SK-N-SH (cell line): ENCODE data around the gene SMIM32. TPM values are rescaled to one million over a fixed set of nuclear protein-coding genes. Genes with fewer than 3 reads are reported as not detected.

Source experiments
- CTCF ChIA-PET: fragments of 300-600, 350-600 bp; formaldehyde crosslinking; extraction: SDS; loops from one replicate; lab custom pipeline; 2021; lab: Yijun Ruan, JAX
- POLR2A ChIA-PET: fragments of 350-600 bp; sonication (Branson Sonifier 250); formaldehyde crosslinking; extraction: SDS; loops from one replicate; lab custom pipeline; 2020; ENCODE audit warnings: antibody characterized with exemption, inconsistent platforms; lab: Yijun Ruan, JAX
- DNase-seq: peaks from one replicate; pipeline ENCODE4 v3.0.0; 2012
- H2AFZ ChIP-seq: fragments of 200-600 bp; sonication (generic); 2 replicates; pipeline ENCODE4 v1.8.1; 2016; ENCODE audit warnings: antibody characterized with exemption, mild to moderate bottlenecking, low read depth
- H3F3A ChIP-seq: fragments of 200-600 bp; sonication (generic); replicated peaks from 2 replicates; pipeline ENCODE3; 2016; ENCODE audit warnings: antibody characterized with exemption, mild to moderate bottlenecking; ENCODE audit not compliant: insufficient read depth
- H3K27ac ChIP-seq, 2 experiments: fragments of 200-500 bp in 1 of 2; fragments of 200-600 bp in 1 of 2; sonication (Bioruptor generic) in 1 of 2; sonication (generic), shearing (Covaris generic) in 1 of 2; 2 replicates each; pipeline versions ENCODE4 v1.5.1 to v1.6.1; 2014 to 2016; ENCODE audit warnings: low read depth in 2 of 2, inconsistent platforms in 1 of 2, low read length in 1 of 2, mild to moderate bottlenecking in 1 of 2, mixed read lengths in 1 of 2
- H3K27me3 ChIP-seq: fragments of 200-600 bp; sonication (generic), shearing (Covaris generic); 2 replicates; pipeline ENCODE4 v1.6.1; 2016; ENCODE audit warnings: mixed run types; ENCODE audit not compliant: insufficient read depth
- H3K36me3 ChIP-seq, 2 experiments: fragments of 200-500 bp in 1 of 2; fragments of 200-600 bp in 1 of 2; sonication (Bioruptor generic) in 1 of 2; sonication (generic) in 1 of 2; replicated peaks in 1 of 2; 2 replicates each; pipeline versions ENCODE3 to v1.5.1; 2014 to 2016; ENCODE audit warnings: low read length in 1 of 2, mild to moderate bottlenecking in 1 of 2; ENCODE audit not compliant: insufficient read depth in 2 of 2, control insufficient read depth in 1 of 2
- H3K4me1 ChIP-seq, 2 experiments: fragments of 200-500 bp in 1 of 2; fragments of 200-600 bp in 1 of 2; sonication (Bioruptor generic) in 1 of 2; sonication (generic), shearing (Covaris generic) in 1 of 2; 2 replicates each; pipeline versions ENCODE4 v1.5.1 to v1.6.1; 2014 to 2016; ENCODE audit warnings: low read depth in 1 of 2, low read length in 1 of 2, mixed run types in 1 of 2; ENCODE audit not compliant: insufficient read depth in 2 of 2, control insufficient read depth in 1 of 2
- H3K4me2 ChIP-seq: fragments of 200-600 bp; sonication (generic), shearing (Covaris generic); 2 replicates; pipeline ENCODE4 v1.6.1; 2017; ENCODE audit warnings: mixed run types
- H3K4me3 ChIP-seq, 2 experiments: fragments of 200-500 bp in 1 of 2; fragments of 200-600 bp in 1 of 2; sonication (Bioruptor generic) in 1 of 2; sonication (generic), shearing (Covaris generic) in 1 of 2; 2 replicates each; pipeline versions ENCODE4 v1.5.1 to v1.8.1; 2014 to 2016; ENCODE audit warnings: low read depth in 2 of 2, inconsistent platforms in 1 of 2, low read length in 1 of 2, mild to moderate bottlenecking in 1 of 2, mixed read lengths in 1 of 2, moderate library complexity in 1 of 2
- H3K79me2 ChIP-seq: fragments of 200-600 bp; sonication (generic); 2 replicates; pipeline ENCODE4 v1.8.1; 2017; ENCODE audit warnings: mild to moderate bottlenecking; ENCODE audit not compliant: insufficient read depth
- H3K9ac ChIP-seq: fragments of 200-600 bp; sonication (generic); 2 replicates; pipeline ENCODE4 v1.6.1; 2017; ENCODE audit warnings: mixed run types
- H3K9me2 ChIP-seq: fragments of 200-600 bp; sonication (generic); 2 replicates; pipeline ENCODE4 v1.6.1; 2017; ENCODE audit warnings: mixed run types
- H3K9me3 ChIP-seq: fragments of 200-600 bp; sonication (generic); 2 replicates; pipeline ENCODE4 v1.6.1; 2017; ENCODE audit warnings: mixed run types, mild to moderate bottlenecking, moderate library complexity
- H4K20me1 ChIP-seq: fragments of 200-600 bp; sonication (generic); 2 replicates; pipeline ENCODE4 v1.6.1; 2017; ENCODE audit warnings: mild to moderate bottlenecking, mixed run types; ENCODE audit not compliant: insufficient read depth
- CTCF ChIP-seq: fragments of 200-600 bp; sonication (generic); IDR thresholded peaks from 2 replicates; pipeline ENCODE4 v1.6.1; 2017; ENCODE audit warnings: antibody characterized with exemption, mild to moderate bottlenecking, moderate library complexity
- ELF1 ChIP-seq: IDR thresholded peaks from 2 replicates; pipeline ENCODE4 v1.4.0; 2012
- EP300 ChIP-seq, 2 experiments: IDR thresholded peaks; 2 replicates each; pipeline versions ENCODE4 v1.4.0 to v1.6.1; 2012; ENCODE audit warnings: borderline replicate concordance in 1 of 2, low read depth in 1 of 2, low read length in 1 of 2
- EZH2phosphoT487 ChIP-seq: fragments of 200-600 bp; sonication (generic); IDR thresholded peaks from 2 replicates; pipeline ENCODE4 v1.6.1; 2017; ENCODE audit warnings: low read depth, mixed run types, mild to moderate bottlenecking, antibody characterized with exemption, moderate library complexity, borderline replicate concordance
- GABPA ChIP-seq: IDR thresholded peaks from 2 replicates; pipeline ENCODE4 v1.4.0; 2012; ENCODE audit warnings: low read depth, mild to moderate bottlenecking
- MEF2A ChIP-seq: IDR thresholded peaks from 2 replicates; pipeline ENCODE4 v1.4.0; 2012; ENCODE audit warnings: low read depth, borderline replicate concordance
- MXI1 ChIP-seq: IDR thresholded peaks from 2 replicates; pipeline ENCODE4 v1.6.1; 2012; ENCODE audit warnings: mild to moderate bottlenecking, low read depth, low read length, improper control_type of control experiment
- NFIC ChIP-seq: IDR thresholded peaks from 2 replicates; pipeline ENCODE4 v1.4.0; 2012; ENCODE audit warnings: borderline replicate concordance
- NRF1 ChIP-seq: IDR thresholded peaks from 2 replicates; pipeline ENCODE4 v1.6.1; 2012; ENCODE audit warnings: low read depth, mild to moderate bottlenecking, low read length
- POLR2AphosphoS5 ChIP-seq: IDR thresholded peaks from 2 replicates; pipeline ENCODE4 v1.6.1; 2012; ENCODE audit warnings: low read depth, low read length
- RAD21 ChIP-seq: IDR thresholded peaks from 2 replicates; pipeline ENCODE4 v1.6.1; 2012; ENCODE audit warnings: mild to moderate bottlenecking, low read length
- SIN3A ChIP-seq: IDR thresholded peaks from 2 replicates; pipeline ENCODE4 v1.6.1; 2012; ENCODE audit warnings: low read depth, mild to moderate bottlenecking, low read length, moderate library complexity, borderline replicate concordance
- SMC3 ChIP-seq: IDR thresholded peaks from 2 replicates; pipeline ENCODE4 v1.6.1; 2012; ENCODE audit warnings: low read depth, low read length, improper control_type of control experiment
- TCF12 ChIP-seq: IDR thresholded peaks from 2 replicates; pipeline ENCODE4 v1.4.0; 2012
- USF1 ChIP-seq: IDR thresholded peaks from 2 replicates; pipeline ENCODE4 v1.4.0; 2012; ENCODE audit warnings: low read depth, borderline replicate concordance
- WGBS: methylation state at CpG from one replicate; pipeline ENCODE4 v1.1.6; 2017; ENCODE audit warnings: low lambda C conversion rate; 5-methylcytosine and 5-hydroxymethylcytosine counted together
- polyA plus RNA-seq, 3 experiments: library from polyadenylated mRNA; depleted of rRNA; stranded (reverse); fragments of >200 nt; gene quantifications; 2 replicates each; pipeline ENCODE4 v1.2.3, GENCODE V29; 2012

Gene SMIM32
- polyA plus RNA-seq, 1 of the 3 experiments (the other 2 are of a cell fraction): 0.25 TPM

GRCh38 chr5:136164226-136164625 lies 28.7 kb downstream of the SMIM32 start:
- H3K27me3 ChIP-seq: no peaks in the 10 kb centered on the region

GRCh38 chr5:136162008-136162407 lies 31.0 kb downstream of the SMIM32 start:
- DNase-seq: no peak
- WGBS: 88% methylated on average over 4 of the region's 4 CpGs
- H3K9me3 ChIP-seq: no peaks in the 10 kb centered on the region
- TF ChIP-seq USF1 (no peak), EP300 (IDR thresholded peaks at IDR 0.05; ENCODE audit: borderline replicate concordance in 1 of 2, low read depth in 1 of 2, low read length in 1 of 2) (no peak), SMC3 (no peak), NFIC (no peak), RAD21 (no peak), CTCF (no peak), MXI1 (no peak), POLR2AphosphoS5 (no peak), MEF2A (no peak), TCF12 (no peak), GABPA (no peak)
- TF ChIP-seq, all 33 proteins: peak for 0
- Histone ChIP-seq H3F3A (peaks cover 8% of the 10 kb centered on the region), H3K9ac (no peak overlapping the region), H4K20me1 (peaks cover 6% of the 10 kb centered on the region), H3K27ac (no peak overlapping the region), H3K9me2 (no peaks in the 10 kb centered on the region), H2AFZ (no peak overlapping the region), H3K4me3 (no peak overlapping the region), H3K27me3 (no peaks in the 10 kb centered on the region), H3K4me2 (no peak overlapping the region), H3K79me2 (peaks cover 77% of the 10 kb centered on the region), H3K4me1 (no peaks in the 10 kb centered on the region; a peak in 1 of 4 replicates), H3K36me3 (peaks cover 70% of the 10 kb centered on the region in 2 experiments)
- CTCF ChIA-PET: interaction anchor here (1.3 to 2.2 kb wide), 2 partner anchors 9 to 332 kb away, joined by 3 to 7 read pairs; no protein-coding TSS in a partner anchor
- POLR2A ChIA-PET: no interaction called here

More at GRCh38 chr5:136164226-136164625, 28.7 kb downstream of the SMIM32 start:
- Histone ChIP-seq H3K4me1 (no peaks in the 10 kb centered on the region; a peak in 1 of 4 replicates), H3K4me2 (no peak overlapping the region), H3K79me2 (peaks cover 77% of the 10 kb centered on the region; the same call in 1 of the 2 replicates), H3K9me2 (no peaks in the 10 kb centered on the region), H2AFZ (no peak overlapping the region), H3K27ac (no peak overlapping the region), H3K9ac (no peak overlapping the region), H3K36me3 (peaks cover 63 to 72% of the 10 kb centered on the region in 2 experiments), H3K9me3 (no peaks in the 10 kb centered on the region), H3K4me3 (no peak overlapping the region), H3F3A (peaks cover 11% of the 10 kb centered on the region), H4K20me1 (peaks cover 5% of the 10 kb centered on the region)
- DNase-seq: no peak
- ChIA-PET CTCF (interaction anchor here (0.8 to 2.0 kb wide), 5 partner anchors 10 to 334 kb away, joined by 4 to 7 read pairs (median 6); no protein-coding TSS in a partner anchor), POLR2A (no interaction called here)
- WGBS: 96% methylated on average over 1 of the region's 1 CpG
- TF ChIP-seq RAD21 (no peak), USF1 (no peak), SIN3A (no peak), NRF1 (no peak), ELF1 (no peak), EZH2phosphoT487 (no peak)
